SKM-1 (cell line): ENCODE results near the gene YKT6.
"Not testable (repeated sequence)": the region's sequence is repeated elsewhere in the genome, so short reads cannot be mapped to it uniquely, and the experiment has no call there.

ENCODE experiments used
- DNase-seq: peaks from one replicate; lab custom pipeline; 2025; ENCODE audit not compliant: unreplicated experiment; lab: John Stamatoyannopoulos, UW

Gene YKT6

GRCh38 chr7:44193011-44193802, 7.6 kb upstream of the YKT6 start:
- DNase-seq: no peak

- DNase-seq: no peak
Measured at GRCh38 chr7:44194069-44194468, 6.7 kb upstream of the YKT6 start.

- no peak for DNase-seq
Measured at GRCh38 chr7:44194562-44195145, 6.1 kb upstream of the YKT6 start.

GRCh38 chr7:44195889-44196288, 4.9 kb upstream of the YKT6 start:
- DNase-seq: no peak

GRCh38 chr7:44196450-44196872, 4.3 kb upstream of the YKT6 start:
- DNase-seq: peak; percentile 21

- no peak for DNase-seq
Measured at GRCh38 chr7:44197474-44197873, 3.3 kb upstream of the YKT6 start.

GRCh38 chr7:44200163-44200562, 615 bp upstream of the YKT6 start:
- DNase-seq: not testable (repeated sequence)

- no peak for DNase-seq
Measured at GRCh38 chr7:44201813-44202212, 1.0 kb downstream of the YKT6 start.

- no peak for DNase-seq
Measured at GRCh38 chr7:44206008-44206407, 5.2 kb downstream of the YKT6 start.

- no peak for DNase-seq
Measured at GRCh38 chr7:44208085-44208484, 7.3 kb downstream of the YKT6 start.

GRCh38 chr7:44210107-44210506, 9.3 kb downstream of the YKT6 start:
- no peak for DNase-seq

GRCh38 chr7:44211126-44211675, 10.4 kb downstream of the YKT6 start:
- no peak for DNase-seq

GRCh38 chr7:44212018-44212417, 11.2 kb downstream of the YKT6 start:
- no peak for DNase-seq

GRCh38 chr7:44212581-44213184, 11.9 kb downstream of the YKT6 start:
- DNase-seq: no peak

GRCh38 chr7:44213206-44213876, 12.6 kb downstream of the YKT6 start:
- no peak for DNase-seq

GRCh38 chr7:44213877-44214388, 13.2 kb downstream of the YKT6 start:
- DNase-seq: no peak

- no peak for DNase-seq
Measured at GRCh38 chr7:44215531-44215930, 14.8 kb downstream of the YKT6 start.

GRCh38 chr7:44216019-44216418, 15.2 kb downstream of the YKT6 start:
- no peak for DNase-seq

- no peak for DNase-seq
Measured at GRCh38 chr7:44216521-44217222, 15.9 kb downstream of the YKT6 start.

GRCh38 chr7:44217223-44217714, 16.5 kb downstream of the YKT6 start:
- DNase-seq: no peak
